NB4 (cell line): ENCODE results near the gene PDZD4.

Source experiments
- CTCF ChIP-seq: IDR thresholded peaks from one replicate; pipeline ENCODE4 v1.5.1; 2012; ENCODE audit warnings: low read depth, low read length
- POLR2A ChIP-seq: IDR thresholded peaks from 2 replicates; pipeline ENCODE4 v1.6.1; 2011; ENCODE audit warnings: mild to moderate bottlenecking; ENCODE audit not compliant: insufficient read length; ENCODE audit errors: extremely low read depth

GRCh38 chrX:153800177-153800722 is 30.1 kb downstream of the PDZD4 start:
- TF ChIP-seq CTCF: no peak
- TF ChIP-seq POLR2A: no peak
